ENCODE measurements around the gene SAC3D1.
"Not testable (repeated sequence)": the region's sequence is repeated elsewhere in the genome, so short reads cannot be mapped to it uniquely, and the experiment has no call there.

The SAC3D1 gene

DNA sequence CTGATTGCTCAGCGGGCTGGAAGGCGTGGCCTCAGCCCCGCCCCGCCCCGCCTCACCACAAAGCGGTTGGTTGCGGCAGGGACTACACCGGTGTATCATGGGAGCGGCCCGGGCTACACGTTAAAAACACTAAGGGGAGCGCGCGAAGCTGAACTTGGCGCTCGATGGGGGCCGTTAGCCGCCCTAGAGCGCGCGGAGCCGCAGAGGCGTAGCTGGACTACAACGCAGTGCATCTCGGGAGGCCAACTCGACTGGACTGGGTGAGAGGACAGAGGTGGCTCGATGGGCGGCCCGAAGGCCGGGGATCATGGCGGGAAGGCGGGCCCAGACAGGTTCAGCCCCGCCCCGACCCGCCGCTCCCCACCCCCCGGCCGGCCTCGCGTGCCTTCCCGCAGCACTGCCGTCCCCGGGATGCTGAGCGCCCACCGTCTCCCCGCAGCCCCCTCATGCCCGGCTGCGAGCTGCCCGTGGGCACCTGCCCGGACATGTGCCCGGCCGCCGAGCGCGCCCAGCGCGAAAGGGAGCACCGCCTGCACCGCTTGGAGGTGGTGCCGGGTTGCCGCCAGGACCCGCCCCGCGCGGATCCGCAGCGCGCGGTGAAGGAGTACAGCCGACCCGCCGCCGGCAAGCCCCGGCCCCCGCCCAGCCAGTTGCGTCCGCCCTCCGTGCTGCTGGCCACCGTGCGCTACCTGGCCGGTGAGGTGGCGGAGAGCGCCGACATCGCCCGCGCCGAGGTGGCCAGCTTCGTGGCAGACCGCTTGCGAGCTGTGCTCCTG lies at the start of gene SAC3D1:
Gene SAC3D1 (plus strand): TSS at position 364 of the 776 bp plus-strand sequence. CDS start 83 bp downstream, at position 447.
- DNase-seq (ENCODE audit: low read depth): peak; percentile 75

GRCh38 chr11:64994318-64994717 lies 46.7 kb upstream of the SAC3D1 start:
- DNase-seq (ENCODE audit: low read depth): no peak

DNA sequence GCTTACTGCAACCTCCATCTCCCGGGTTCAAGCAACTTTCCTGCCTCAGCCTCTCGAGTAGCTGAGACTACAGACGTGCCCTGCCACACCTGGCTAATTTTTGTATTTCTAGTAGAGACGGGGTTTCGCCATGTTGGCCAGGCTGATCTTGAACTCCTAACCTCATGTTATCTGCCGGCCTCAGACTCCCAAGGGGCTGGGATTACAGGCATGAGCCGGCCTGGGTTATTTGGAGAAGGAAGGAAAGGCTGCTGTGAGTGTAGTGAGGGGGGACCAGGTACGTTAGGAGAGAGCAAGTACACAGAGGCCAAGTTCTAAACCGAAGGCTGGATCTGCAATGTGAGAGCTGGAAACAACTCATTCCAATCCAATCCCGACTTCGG lies 44.7 kb upstream of the SAC3D1 start:
- no peak for DNase-seq (ENCODE audit: low read depth)

GRCh38 chr11:64996710-64997380 lies 44.2 kb upstream of the SAC3D1 start, which contains the start of gene BATF2:
Gene BATF2, minus strand, starts transcription at chr11:64996971. Its CDS starts 57 bp downstream, at chr11:64996914.
- DNase-seq (ENCODE audit: low read depth): no peak

- DNase-seq (ENCODE audit: low read depth): no peak
Measured at GRCh38 chr11:64998141-64998540, 42.9 kb upstream of the SAC3D1 start.

DNA sequence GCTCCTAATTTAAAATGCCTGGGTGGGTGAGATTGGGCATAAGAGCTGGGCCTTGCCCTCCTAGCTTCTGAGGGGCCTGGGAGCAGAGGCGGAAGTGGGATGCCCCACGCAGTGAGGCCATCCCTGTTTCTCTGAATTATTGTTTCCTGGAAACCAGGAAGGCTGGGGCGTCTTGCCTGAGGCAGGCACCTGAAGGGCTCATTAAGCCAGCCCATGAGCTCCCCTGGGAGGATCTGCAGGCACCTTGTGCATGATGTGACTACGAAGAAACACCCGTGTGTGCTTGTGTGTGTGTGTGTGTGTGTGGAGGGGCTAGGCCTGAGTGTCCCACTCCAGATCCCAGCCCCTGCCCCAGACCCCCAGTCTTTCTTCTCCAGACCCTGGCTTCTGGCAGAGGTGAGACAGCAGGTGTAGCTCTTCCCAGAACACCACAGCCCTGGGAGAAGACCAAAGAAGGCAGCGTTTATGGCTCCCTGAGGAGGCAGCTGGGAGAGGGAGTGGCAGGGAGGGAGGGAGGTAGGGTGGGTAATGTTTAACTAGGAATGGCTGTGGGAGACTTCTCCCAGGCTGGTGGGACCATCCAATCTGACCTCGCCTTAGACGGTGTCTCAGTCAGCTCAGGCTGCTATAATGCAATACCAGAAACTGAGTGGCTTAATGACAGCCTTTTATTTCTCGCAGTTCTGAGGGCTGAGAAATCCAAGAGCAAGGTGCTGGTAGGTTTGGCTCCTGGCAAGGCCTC lies 42.1 kb upstream of the SAC3D1 start:
- no peak for DNase-seq (ENCODE audit: low read depth)

- no peak for DNase-seq (ENCODE audit: low read depth)
Measured at GRCh38 chr11:64999478-64999877, 41.5 kb upstream of the SAC3D1 start.

GRCh38 chr11:65002706-65003105 lies 38.3 kb upstream of the SAC3D1 start:
- no peak for DNase-seq (ENCODE audit: low read depth)

DNA sequence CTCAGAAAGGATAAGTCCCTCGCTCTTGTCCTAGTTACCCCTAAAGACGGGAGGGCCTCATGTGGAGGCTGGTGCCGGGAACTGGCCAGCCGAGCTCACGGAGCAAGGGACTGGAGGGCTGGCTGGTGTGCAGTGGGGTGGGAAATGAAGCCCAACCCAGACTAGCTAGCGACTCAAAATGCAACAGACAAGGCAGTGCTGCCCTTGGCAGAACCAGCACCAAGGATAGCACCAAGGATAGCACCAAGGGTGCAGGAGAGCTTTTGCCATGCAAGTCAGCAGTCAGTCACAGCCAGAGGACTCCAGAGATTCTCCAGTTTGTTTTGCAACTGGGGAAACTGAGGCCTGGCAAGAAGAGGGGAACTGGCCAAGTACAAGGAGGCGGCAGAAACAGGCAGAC lies 37.7 kb upstream of the SAC3D1 start:
- DNase-seq (ENCODE audit: low read depth): no peak

DNA sequence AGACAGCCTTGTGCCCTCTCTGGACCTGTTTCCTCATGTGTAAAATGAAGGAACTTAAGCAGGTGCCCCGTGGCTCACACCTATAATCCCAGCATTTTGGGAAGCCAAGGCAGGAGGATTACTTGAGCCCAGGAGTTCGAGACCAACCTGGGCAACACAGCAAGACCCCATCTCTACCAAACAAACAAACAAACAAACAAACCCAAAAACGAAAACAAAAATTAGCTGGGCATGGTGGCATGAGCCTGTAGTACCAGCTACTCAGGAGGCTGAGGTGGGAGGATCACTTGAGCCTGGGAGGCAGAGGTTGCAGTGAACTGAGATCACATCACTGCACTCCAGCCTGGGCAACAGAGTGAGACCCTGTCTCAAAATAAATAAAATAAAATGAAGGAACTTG lies 37.0 kb upstream of the SAC3D1 start:
- not testable (repeated sequence) for DNase-seq (ENCODE audit: low read depth)

- DNase-seq (ENCODE audit: low read depth): no peak
Measured at GRCh38 chr11:65008016-65008415, 33.0 kb upstream of the SAC3D1 start.

DNA sequence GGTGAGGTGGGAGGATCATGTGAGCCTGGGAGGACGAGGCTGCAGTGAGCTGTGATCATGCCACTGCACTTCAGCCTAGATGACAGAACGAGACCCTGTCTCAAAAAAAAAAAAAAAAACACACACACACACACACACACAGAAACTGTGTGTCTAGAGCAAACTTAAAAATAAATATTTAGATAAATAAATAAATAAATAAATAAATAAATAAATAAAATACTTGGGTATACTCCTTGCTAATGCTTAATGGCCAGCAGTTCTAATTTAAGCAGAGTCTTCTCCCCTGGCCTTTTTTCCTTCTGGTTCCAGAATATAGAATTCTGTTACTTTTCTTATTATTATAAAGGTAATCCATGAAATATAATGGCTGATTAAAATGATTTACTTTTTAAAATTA lies 32.1 kb upstream of the SAC3D1 start:
- no peak for DNase-seq (ENCODE audit: low read depth)

DNA sequence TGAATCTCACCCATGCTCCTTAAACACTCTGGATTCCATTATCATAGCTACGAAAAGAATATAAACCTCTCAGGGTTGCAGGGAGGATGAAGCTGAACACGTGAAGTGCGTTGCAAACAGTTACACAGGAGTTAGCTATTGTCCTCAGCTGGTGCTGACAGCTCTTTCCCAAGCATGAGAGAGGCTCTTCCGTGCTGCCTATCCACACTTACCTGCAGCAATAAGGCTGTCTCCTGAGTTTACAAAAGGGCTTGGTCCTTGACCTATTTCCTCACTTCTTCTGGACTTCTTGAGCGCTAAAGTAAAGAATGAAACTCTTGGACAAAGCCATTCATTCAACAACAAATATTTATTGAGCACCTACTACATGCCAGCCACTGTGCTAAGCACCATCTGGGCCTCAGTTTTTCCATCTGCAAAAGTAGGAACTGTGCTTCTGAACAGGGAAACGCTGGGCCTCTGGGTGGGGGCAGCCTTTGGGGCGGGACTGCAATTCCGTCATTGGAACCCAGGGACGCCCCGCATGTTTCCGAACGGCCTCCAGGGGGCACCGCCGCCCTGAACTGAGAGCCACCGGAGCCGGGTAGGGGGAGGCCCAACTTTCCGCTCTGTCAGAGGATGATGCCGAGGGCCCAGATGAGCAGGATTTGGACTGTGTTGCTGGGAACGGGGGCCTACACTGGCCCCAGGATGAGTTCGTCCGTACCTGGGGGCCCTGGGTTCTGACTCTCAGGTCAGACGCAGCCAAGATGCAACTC lies 27.7 kb upstream of the SAC3D1 start:
- no peak for DNase-seq (ENCODE audit: low read depth)

DNA sequence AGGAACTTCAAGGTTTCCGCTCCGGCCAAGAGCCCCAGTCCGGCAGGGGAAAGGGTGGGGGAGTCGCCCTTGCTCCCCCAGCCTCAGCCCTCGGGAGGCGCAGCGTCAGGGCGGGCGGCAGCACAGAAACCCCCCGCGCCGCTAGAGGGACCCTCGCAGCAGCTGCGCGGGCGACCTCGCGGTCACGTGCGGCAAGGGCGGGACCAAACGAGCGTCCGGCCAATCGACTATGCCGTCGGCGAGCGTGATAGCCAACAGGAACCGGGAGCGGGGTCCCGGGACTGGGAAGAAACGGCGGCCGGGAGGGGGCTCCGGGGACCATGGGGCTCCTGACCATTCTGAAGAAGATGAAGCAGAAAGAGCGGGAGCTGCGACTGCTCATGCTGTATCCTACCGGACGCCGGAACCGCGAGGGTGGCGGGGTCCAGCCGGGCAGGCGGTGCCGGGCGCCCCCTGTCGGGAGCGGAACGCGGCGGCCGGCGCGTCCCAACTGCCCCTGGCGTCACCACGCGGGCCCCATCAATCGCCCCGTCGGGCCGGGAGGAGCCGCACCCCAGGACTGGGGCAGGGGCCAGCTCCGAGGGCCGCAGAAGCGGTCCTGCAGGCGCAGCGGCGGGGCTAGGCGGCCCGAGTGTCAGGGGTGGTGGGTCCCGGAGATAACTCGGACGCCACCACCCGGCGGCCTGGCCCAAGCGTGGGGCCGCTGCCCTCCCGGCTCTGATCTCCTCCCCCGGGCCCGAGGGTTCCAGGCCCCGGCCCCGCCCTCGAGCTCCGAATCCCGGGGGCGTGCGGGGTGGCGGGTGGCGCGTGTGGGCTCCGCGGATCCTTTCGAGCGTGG lies 26.9 kb upstream of the SAC3D1 start, which contains the start of gene ARL2:
Gene ARL2 (plus strand): TSS at position 273 of the 838 bp plus-strand sequence. CDS start 48 bp downstream, at position 321.
- DNase-seq (ENCODE audit: low read depth): no peak

- DNase-seq (ENCODE audit: low read depth): no peak
Measured at GRCh38 chr11:65014726-65015227, 26.2 kb upstream of the SAC3D1 start.

- DNase-seq (ENCODE audit: low read depth): no peak
Measured at GRCh38 chr11:65016705-65017104, 24.3 kb upstream of the SAC3D1 start.

DNA sequence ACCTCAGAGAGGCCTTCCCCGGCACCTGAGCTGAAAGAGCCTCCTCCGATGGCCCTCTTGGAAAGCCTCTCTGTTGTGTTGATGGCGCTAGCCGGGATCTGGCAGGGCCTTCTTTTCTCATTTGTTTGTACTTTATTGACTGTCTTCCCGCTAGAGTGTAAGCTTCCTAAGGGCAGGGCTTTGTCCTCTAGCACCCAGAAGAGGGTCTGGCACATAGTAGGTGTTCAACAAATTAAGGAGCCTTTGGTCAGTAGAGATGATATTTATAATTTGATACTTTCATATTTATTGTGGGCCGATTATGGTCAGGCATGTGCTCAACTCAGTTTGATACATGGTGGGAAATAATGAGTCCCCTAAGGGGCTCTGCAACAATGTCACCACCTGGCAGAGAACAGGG lies 23.1 kb upstream of the SAC3D1 start:
- no peak for DNase-seq (ENCODE audit: low read depth)

- no peak for DNase-seq (ENCODE audit: low read depth)
Measured at GRCh38 chr11:65019824-65020223, 21.2 kb upstream of the SAC3D1 start.

DNA sequence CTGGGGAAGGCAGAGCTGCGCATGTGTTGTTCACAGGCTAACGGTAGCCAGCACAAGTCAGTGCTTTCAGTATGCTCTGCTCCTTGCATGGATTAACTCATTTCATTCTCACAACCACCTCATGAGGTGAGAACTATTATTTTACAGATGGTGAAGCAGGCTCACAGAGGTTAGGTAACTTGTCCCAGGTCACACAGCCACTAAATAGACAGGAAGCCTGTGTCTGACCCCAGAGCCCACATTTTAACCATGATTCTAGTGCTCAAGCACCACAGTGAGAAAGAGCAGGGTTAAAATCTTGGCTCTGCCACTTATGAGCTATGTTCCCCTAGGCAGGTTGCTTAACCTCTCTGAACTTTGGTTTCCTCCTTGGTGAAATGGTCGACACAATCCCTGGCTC lies 20.0 kb upstream of the SAC3D1 start:
- no peak for DNase-seq (ENCODE audit: low read depth)

DNA sequence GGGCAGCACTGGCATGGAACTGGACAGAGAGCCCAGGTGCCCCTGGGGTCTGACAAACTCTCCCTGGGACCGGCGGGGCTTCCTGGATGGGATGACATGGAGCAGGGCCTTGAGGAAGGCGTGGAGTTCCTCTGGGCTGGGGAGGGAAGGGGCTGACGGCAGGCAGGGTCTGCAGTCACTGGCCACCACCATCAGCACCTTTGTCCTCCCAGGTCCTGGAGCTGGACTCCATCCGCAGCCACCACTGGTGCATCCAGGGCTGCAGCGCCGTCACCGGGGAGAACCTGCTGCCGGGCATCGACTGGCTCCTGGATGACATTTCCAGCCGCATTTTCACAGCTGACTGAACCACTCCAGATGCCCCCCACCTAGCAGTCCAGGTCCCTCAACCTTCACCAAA lies 19.5 kb upstream of the SAC3D1 start:
- no peak for DNase-seq (ENCODE audit: low read depth)

GRCh38 chr11:65023502-65023901 lies 17.5 kb upstream of the SAC3D1 start:
- DNase-seq (ENCODE audit: low read depth): not testable (repeated sequence)

Data from GM04503 (cell line).